GM19043 (cell line): ENCODE data around the gene MVB12B.

Source experiments
- ATAC-seq: cut with Tn5 transposase; IDR thresholded peaks from one replicate; pipeline ENCODE4 v1.9.1; 2021; ENCODE audit warnings: low read depth; ENCODE audit not compliant: unreplicated experiment

Gene MVB12B

DNA sequence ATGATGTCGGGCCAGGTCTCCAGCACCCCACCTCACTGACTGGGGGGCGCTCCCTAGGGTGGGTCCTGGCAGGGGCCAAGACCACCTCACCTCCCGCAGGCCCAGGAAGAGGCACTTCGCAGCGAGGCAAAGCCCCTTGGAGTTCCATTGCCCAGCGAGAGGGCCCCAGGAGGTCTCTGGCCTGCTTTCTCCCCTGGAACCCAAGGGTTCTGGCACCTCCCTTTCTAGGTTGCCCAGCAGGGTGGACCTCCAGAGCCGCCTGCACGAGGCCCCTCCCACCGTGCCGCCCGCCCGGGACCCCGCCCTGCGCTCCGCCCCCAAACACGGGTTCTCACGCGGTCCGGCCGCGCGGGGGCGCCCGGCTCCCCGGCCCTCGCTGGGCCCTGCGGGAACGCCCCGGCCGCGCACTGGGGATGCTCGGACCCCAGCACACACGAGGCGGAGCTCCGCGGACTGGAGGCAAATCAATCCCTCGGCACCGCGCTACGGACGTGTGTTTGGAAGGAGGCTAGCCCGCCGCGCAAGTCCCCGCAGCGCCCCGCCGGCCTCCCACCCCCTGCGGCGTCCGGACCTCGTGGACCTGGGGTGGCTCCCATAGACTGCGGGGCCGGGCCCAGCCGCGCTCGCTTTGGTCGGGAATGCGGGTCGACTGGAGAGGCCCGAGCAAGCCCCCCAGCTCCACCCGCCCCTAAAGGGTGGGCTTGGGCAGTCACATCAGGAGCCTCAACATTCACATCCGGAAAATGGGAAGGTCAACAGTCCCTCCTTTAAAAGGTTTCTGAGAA, 187.6 kb downstream of the MVB12B start:
- ATAC-seq, result no peak

DNA sequence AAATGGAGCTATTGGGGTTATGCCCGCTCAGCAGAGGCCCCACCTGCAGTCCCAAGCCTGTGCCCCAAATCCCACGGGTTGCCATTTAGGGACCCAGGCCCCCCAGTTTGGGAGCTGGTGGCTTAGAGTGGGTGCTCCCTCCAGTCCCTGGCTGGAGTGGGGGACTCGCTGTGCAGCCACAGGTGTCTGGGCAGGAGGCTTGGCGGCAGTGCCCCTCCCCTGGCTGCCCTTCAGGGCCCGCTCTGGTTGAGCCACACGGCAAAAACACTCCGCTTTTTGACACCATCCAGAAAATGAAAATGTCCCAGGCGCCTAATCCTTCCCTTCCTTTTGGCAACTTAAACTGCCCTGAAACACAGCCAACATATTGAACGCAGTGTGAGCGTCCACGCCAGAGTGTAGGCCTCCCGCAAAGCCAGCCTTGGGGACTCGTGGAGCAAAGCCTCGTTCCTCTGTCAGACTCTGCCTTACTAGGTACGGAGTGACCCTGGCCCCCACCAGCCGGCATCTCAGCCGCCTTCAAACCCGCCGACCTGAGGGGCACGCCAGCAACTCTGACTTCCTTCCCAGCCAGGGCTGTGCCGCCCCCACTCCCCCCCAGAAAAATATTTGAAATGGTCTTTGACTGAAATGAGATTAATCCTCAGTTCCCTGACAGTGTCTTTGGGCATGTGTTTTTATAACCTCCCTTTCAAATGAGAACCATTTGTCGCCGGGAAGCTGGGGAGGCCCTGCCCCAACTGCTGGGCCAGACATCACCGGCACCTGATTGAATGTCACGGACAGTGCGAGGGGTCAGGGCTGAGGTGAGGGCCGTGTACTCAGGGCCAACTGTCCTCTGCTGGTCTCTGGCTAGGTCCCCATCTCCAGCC, 188.6 kb downstream of the MVB12B start:
- no peak for ATAC-seq

DNA sequence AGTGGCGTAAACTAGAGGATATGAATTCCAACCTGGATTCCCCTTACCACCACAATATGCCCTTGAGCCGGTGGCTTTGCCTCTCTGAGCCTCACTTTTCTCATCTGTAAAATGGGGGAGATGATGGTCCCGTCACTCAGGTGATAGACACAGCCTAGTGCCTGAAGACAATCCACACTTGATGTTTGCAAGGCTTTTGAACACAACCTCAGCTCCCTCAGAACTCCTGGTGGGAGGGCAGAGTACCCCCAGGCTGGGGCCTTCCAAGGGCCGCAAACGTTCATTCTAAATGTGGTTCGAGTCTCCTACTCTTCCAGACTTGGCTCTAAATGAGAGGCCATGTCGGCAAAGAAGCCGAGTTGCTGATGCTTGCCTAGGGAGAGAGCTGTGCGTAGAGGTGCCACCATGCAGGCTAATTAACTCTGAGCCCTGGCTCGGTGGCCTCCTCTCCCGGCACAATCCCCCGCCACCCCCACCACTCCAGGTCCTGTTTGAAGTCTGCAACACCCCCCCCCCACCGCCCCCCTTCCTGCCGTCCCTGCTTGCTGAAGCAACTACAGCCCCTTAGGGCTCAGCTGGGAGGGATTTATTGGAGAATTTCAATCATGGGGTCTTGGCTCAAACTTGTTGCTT, 189.4 kb downstream of the MVB12B start:
- ATAC-seq, result no peak

DNA sequence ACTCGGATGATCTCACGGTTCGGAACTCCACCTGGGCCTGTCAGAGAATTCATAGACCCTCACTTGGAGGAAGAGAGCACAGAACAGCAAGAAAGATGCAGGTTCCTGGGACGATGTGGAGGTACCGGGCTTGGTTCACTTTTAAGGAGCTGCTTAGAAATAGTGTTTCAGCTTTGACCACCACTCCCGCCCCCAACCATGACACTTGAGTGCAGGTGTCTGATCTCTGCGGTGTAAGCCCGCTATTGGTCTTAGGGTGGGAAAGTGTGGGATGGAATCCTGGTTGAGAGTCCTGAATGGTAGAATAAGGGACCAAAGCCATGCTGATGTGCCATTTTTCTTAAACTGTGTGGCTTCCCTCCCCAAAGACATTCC, 189.9 kb downstream of the MVB12B start:
- no peak for ATAC-seq

DNA sequence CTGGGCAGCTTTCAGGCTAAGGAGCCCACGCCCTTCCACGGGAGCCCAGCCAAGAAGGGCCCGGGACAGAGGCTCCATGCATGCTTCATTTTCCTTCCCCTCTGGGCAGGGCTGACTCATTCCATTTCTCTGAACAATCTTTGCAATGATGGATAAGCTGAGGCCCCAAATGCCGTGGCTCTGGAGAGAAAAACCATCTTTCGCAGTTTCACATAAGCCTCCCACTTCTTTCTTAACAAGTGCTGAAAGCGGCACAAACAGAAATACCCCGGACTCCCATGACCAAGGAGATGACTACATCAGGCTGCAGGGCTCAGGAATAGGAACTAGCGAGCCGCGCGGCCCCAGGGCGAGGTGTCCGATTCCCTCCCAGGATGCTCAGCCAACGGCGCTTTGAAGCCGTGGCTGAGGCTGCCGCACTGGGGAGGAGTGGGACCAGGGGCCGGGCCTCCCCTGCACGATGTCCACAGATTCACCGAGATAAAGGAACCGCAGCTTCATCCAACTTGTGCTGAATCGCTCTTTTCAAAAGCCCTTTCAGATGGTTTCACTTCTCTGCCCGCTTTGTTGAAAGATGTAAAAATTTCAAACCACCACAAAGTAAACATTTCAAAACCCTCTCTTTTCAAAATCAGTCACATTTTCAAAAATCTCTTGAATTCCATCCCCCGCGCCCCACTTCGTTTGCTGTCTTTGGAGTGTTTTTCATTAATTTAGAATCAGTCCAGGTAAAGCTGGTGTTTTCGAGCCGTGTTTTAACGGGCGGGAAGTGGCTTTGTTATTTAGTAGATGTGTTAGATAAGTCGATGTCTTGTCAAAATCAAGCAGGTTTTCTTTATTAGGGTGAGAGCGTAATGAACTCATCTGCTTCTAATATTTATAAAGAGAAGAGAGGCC, 190.6 kb downstream of the MVB12B start:
- ATAC-seq, result no peak

DNA sequence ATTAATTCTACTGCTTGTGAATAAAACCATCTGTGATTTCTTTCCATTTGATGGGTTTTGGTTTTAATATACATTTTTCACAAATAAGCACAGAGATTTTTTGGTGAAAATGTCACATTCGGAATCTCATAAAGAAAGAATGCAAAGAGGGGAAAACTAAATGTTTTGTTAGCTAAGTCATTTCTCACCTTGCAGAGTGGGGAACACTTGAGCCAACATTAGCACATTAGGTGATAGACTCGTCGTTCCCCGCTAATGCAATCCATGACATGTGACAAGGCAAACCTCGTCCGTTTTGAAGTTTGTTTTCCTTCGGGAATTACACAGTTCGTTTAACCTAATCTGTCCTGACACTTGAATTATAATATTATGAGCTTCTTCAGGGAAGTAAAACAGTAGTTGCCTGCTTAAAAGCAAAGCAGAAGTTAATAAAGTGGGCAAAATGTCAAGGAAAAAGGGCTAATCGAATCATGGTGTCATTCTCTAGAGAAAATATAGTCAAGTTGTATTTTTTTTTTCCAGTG, 191.3 kb downstream of the MVB12B start:
- ATAC-seq, result no peak

DNA sequence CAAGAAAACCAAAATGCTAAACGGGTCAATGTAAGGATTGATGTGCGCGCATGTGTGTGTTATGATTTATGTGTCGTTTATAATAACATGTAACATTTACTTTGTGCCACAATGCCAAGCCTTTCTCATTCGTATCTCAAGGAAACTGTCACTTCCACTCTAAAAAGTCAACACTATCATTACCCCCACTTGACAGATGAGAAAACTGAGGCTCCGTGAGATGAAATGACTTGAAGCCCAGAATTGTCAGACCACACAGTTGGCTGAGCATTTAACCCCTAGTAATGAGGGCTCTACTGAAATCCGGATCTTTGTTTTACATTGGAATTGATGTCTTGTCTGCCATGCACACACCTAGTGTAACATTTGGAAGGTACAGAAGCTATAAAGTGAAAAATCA, 192.1 kb downstream of the MVB12B start:
- no peak for ATAC-seq

DNA sequence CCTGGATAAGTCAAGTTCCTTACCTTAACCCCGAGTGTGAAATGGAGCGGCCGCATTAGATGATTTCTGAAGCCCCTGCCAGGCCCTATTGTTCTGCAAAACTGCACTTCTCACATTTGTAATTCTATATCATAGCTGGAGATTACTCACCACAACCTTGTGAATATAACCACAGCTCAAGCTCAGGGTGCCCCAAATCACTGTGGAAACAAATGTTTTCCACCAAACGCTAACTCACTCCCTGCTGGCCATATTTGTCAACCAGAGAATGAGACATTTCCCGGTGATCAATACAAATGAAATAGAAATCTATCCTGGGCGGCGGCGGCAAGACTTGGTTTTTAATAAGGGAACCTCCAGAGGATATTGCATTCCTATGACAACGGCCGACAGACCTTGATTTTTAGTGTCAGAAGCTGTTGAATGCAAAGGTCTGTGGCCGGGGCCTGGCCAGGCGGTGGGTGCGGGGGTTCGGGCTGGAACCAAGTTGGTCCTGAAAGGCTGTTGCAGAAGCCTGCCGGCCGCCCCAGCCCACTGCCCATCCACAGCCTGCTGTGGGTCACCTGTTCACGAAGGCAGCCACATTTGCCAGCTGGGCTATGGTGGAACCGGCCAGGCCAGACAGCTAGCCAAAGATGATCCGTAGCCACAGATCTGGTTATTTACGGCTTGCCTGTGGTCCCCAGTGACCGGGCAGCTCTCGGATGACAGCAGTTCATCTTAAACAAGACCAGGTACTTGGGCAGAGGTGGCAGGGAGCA, 193.2 kb downstream of the MVB12B start:
- ATAC-seq, result no peak

DNA sequence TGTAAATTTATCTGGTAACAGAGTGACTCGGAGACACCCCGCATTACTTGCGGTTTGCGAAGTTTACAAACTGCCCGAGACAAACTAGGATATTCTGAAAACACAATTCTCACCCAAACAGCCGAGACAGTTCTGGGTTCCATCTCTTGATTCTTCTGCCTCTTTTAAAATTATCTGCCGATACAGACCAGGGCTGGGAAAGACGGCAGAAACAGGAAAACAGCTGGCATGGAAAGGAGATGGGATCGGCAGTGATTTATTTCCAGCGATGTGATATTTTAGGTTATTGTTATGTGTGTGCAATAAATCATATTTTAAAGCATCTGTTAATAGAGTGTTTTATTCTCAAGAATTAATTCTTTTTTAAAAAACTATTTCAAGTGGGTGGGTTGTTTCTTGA, 193.8 kb downstream of the MVB12B start:
- ATAC-seq, result no peak

DNA sequence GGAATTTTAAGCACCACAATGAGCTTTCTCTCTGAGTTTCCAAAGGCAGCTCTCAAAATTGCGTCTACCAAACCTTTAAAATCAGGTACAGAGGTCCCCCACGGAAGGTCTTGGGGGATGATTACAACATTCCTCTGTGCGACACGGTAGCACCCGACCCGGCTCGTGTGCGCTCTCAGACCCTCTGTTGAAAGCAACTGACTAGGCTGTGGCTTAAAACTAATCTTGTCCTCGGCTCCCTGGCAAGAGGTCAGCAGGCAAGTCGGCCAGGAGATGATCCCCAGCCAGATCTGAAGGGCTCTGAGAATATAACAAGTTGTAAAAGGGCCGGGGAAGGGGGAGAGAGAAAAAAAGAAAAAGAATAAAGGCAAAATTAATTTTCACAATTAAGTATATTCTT, 194.5 kb downstream of the MVB12B start:
- no peak for ATAC-seq

DNA sequence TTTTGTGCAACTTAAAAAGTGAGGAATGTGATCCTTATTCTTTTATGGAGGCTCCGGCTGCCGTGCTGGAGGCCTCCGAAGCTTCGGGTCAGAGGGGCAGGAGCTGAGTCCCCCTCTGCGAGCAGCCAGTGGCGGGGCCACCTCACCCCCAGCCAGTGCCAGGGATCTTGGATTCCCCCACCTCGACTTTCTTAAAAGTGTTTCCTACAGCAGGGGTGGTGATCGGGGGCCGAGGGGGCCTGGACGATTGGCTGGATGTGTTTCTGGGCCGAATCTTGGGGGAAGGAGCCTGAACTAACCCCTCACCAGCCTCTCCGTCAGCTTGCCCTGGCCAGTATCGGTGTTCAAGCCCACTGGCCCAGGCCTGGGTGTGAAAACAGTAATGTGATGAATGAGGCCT, 194.9 kb downstream of the MVB12B start:
- no peak for ATAC-seq

DNA sequence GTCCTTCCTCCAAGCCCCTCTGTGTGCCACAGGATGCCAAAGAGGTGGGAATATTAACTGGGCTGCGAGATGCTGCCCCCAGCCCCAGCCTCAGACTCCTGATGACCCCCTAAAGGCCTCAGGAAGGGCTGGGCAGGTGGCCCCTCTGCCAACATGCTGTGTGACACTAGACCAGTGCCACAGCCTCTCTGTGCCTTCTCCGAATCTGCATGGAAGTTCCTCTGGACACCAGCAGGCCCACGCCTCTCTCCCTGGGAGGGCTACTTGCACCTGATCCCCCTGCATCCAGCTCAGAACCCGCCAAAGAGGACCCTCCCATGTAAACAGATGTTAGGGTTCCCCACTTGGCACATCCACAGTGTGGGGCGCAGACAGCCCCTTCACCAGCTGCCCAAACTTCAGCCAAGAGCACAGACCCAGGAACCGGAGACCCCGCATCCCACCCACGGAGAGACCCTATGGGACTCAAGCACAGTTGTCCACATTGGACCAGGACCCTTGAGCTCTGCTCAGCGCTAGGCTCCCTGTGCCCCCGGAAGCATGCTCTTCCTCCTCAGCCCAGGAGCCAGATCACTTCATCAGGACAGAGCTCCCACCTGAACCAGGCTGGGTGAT, 195.5 kb downstream of the MVB12B start:
- no peak for ATAC-seq

DNA sequence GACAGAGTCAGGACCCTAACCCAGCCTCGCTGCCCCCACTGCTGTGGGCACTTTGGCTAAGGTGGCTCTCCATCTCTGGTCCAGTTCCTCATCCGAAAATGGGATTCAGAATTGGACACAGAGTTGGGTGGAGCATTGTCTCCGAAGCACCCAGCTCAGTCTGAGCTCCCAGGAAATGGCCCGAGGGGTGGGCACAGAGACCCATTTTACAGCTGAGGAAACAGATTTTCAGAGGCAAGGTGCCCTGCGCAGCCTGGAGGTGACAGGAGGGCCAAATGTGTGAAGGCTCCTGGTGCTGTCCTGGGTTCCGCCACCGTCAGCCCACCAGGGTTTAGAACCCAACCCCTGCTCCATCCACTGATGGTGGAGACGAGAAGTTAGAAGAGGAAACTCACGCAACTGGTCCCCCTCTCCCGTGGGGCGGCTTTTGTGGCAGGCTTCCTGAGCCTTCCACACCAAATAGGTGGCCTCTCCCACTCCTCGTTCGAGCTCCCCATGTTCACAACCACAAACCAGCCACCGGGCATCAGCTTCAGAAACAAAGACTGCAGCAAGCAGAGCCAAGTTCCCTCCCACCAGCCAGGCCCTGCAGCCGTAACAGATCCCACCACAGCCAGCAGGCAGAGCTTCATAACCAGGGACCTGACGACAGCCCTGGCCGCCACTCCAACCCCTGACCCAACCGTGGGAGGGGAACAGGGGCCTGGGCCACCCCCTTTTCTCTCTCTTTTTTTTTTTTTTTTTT, 196.2 kb downstream of the MVB12B start:
- ATAC-seq, result no peak

DNA sequence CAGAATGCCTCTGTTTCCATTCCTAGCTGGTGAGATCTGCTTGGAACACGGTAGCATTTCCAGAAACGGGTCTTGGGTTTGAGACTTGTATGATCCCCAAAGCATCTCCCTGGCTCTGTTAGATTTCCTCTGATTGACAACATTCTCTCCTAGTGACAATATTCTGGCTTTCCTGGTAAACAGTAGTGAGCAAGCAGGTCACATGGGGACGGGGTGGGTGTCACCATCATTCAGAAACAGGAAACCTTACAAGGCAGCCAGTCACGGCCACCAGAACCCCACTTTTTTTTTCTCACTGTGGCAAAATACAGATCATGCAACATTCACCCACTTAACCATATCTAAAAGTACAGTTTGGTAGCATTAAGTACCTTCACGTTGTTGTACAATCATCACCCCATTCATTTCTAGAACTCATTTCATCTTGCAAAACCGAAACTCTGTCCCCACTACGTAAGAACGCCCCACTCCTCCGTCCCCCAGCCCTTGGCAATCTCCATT, 197.0 kb downstream of the MVB12B start:
- ATAC-seq, result no peak

DNA sequence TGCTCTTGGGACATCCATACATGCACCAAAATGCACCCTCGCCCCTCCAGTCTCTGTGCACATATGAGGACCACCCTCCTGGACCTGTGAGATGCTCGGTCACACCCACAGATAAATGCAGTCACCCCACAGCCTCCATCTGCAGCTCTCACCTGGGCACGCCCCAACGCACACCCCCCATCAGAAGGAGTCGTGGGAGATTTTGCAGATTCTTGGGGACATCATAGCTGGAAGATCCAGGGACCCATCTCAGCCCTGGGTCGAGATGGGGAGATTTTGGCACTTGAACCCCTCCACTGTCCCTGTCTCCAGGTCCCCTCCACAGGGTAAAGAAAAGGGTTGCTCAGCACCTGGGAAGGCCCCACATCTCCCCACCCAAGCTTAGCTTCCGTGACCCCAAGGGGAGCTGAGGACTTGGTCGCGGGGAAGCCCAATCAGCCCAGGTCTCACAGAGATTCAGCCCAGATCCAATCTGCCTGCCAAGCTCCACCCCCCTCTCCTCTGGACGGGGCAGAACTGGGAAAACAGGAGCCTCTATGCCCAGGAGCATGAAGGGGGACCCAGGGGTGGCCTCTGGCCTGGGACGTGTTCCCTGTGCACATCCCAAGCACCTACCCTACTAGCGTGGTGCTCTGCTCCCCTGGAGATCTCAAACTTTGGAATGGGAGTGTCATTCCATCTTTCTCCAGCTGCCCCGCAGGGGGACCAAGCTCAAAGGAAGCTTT, 197.9 kb downstream of the MVB12B start:
- no peak for ATAC-seq

DNA sequence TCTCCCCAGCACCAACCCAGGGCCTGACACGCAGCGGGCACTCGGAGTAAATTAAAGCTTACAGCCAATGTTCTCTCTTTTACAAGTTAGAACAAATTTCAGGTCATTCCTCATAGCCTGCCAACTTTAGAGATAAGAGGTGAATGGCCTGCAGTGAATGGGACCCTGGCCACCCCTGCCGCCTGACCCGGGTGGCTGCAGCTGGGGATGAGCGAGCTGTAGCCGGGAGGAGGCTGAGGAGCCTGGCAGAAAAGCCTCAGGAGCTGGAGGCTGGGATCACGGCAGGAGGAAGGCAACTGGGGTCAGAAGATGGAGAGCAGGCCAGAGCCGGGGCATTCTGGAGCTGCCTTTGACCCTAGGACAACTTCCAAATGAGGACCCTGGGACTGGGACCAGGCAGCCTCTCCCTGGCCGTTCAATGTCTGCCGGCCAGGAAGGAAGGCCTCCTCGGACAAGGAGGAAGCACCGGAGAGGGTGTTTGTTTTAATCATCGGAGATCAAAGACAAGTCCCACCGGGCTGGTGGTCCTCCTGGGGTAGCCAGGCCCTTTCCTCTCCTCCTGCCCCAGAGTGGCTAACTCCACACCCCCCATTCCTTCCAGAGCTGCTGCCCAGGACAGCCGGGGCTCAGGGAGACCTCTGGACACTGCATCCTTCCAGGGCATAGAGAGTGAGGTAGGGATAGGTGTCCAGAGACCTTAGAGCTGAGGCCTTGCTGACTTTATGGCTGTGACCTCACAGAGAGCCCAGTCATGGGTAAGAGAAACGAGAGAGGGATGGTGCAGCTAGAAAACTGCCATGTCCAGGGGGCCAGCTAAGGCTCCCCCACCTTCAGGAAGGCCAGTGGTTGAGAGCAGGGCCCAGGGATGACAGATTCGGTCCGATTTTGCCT, 199.8 kb downstream of the MVB12B start:
- no peak for ATAC-seq
